HG03064 (cell line): Measurements from ENCODE around the gene CHCHD5.

Experiments
- ATAC-seq: cut with Tn5 transposase; IDR thresholded peaks from one replicate; pipeline ENCODE4 v1.9.1; 2021; ENCODE audit warnings: low read depth; ENCODE audit not compliant: unreplicated experiment

Gene CHCHD5

DNA sequence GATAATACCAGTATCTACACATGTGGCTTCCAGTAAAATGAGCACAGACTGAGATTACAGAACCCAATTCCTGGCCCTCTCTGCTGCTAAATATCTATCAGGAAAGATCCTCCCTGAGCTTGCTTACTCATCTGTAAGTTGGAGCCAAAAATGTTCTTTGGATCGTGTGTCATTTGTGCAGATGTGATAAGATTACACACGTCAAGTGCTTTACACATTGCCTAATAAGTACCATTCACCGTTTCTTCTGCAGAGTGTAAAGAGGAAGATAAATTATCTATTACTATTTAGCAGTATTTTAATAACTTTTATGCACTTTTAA, 38.1 kb downstream of the CHCHD5 start:
- ATAC-seq: no peak

- peak; percentile 86 for ATAC-seq
Measured at GRCh38 chr2:112623913-112624777, 39.7 kb downstream of the CHCHD5 start.

DNA sequence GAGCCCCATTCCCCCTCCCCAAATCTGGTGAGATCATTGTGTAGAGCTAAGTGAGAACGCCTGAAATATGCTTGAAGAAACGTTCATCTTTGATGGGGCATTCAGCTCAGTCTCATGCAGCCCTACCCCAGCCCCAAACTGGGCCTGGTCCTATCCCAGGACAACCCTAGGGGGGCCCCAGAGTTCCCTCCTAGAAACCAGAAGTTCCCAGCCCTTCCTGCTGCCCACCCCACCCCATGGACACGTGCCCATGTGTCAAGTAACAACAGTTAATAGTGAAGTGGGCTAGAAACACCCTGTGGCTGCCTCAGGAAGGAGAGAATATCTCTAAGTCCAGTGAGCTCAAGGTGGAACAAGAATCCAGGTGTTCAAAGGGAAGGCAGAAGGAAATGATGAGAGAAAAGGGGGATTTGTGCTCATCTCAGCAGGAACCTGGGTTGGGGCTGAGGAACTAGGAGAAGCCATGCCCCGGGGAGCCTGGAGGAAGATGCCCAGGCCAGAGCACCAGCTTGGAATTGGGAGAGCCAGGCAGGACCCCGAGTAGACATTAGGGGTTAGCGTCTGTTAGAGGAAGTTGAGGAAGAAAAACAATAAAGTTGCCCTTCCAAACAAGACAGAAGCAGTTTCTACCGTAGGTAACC, 41.2 kb downstream of the CHCHD5 start:
- no peak for ATAC-seq

DNA sequence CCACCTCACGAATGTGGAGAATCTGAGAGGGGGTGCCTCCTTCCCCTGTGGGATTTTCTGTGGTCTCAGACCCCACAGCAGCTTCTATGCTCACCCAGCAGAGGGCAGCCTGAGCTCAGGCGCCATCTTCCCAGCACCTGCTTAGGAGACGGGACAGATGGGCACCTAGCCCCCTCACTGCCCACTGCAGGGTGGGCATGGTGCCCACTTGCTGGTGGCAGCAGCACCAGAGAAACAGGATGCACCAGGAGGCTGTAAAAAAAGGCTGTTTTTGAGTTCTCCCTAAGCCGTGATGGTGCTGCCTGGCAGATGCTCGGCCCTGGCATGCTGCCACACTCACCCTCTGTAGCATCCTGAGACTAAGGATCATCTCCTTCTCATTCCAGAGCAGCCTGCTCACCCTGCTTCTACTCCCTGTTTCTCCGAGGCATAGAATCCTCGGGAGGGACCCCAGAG, 42.2 kb downstream of the CHCHD5 start:
- no peak for ATAC-seq

DNA sequence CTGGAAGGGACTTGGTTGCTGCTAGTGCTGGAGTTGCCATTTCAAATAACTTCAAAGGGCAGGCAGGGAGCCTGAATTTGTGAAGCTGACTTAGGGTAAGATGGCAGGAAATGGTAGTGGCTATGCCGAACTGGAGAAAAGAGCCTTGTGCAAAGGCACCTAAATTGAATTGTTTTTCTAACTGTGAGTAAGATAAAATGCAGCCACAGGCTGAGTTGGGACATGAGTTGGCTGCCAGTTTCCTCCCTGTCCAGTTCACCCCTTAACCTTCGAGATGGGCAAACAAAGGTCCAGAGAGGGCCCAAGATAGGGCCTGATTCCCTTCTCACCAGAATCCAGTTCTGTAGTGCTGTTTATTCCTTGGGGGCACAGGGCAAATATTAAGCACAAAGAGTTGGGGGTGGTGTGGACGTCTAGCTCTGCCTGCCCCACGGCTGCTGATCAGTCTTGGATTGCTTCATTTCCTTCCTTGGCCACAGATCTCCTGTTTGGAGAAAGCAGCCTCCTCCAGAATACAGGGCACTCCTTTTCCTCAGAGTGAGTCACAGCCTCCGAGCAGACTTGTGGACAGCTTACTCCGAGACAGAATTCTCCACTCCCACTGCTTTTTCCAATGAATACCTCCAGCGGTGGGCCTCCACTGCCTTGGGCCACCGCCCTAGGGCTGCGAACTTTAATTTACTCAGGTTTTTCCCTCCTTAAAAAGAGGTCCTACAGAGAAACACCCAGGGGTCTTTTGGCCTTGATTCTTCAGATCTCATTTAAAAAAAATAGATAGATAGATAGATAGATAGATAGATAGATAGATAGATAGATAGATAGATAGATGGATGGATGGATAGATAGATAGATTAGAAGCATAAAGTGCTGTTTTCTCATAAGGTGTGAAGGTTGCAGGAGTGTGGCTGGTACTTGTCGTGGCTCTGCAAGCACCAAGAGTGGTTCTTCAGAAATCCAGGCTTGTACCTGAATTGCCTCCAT, 42.9 kb downstream of the CHCHD5 start:
- no peak for ATAC-seq

DNA sequence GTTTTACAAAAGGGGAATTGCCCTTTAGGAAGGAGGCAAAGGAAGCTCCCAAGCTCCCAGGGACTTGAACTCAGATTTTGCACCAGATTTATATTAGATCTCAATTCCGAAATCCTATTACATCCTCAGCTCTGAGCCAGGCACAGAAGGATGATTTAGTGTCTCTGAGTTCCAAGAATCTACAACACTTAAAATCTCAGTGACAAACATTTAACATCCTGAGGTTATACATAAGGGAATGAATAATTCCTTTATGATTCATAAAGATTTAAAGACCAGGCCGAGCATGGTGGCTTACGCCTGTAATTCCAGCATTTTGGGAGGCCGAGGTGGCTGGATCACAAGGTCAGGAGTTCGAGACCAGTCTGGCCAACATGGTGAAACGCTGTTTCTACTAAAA, 44.8 kb downstream of the CHCHD5 start:
- ATAC-seq: no peak

DNA sequence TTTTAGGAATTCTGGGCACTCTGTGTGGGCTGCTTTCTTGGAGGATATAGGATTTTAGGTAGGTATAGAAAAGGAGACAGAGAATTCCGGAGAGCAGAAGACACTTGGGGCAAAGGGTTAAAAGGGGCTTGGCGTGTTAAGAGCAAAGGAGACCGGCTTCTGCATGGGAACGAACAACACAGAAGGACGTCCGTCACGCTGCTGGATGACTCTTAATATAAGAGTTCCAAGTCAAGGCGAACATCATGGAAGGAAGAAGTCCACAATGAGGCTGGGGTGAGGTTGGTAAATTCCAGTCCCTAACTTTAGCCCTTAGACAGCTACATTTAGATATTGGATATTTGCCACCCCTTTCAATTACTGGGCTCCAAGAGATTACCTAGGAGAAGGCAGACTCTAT, 45.4 kb downstream of the CHCHD5 start:
- ATAC-seq: no peak

- ATAC-seq: no peak
Measured at GRCh38 chr2:112630268-112630667, 45.9 kb downstream of the CHCHD5 start.

DNA sequence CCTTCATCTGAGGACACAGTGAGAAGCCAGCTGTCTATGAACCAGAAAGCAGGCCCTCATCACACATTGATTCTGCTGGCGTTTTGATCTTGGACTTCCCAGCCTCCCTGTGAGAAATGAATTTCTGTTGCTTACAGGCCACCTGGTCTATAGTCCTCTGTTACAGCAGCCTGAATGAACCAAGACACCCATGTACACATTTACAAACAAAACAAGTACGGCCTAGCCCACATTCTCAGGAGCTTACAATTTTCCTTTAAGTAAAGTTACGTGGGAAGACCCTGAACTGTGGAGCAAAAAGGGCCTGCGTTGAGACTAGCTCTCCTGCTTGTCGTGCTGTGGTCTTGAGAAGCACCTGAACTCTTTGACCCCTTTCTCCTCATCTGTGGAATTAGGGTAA, 49.3 kb downstream of the CHCHD5 start:
- no peak for ATAC-seq

- ATAC-seq: no peak
Measured at GRCh38 chr2:112634153-112634873, 49.9 kb downstream of the CHCHD5 start.

DNA sequence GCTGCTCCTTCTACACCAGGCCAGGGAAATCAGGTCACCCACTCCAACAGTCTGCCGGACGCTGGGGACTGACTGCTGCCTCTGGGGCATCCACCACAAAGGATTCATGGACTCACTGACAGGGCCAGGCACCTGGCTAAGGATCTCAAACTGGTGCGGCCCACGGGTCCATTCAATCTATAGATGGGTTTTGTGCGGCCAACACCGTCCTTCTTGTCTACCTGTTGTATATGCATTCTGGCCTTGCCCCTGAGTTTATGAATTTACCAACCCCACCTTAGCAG, 50.4 kb downstream of the CHCHD5 start:
- ATAC-seq: no peak

GRCh38 chr2:112636605-112637288, 52.3 kb downstream of the CHCHD5 start:
- peak; percentile 73 for ATAC-seq

DNA sequence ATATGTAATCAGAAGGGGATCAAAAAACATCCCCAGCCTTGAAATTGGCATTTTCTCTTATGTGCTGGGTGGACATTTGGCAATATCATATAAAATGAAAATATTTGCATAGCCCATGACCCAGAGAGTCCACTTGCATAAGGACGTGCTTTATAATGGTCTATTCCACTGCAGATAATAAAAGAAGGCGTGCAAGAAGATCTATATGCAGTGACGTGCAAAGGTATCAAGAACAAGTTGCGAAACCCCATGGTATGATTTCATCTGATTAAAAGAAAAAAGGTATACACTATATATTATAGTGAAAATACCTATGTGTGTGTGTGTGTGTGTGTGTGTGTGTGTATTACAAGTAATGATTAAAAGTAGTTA, 52.9 kb downstream of the CHCHD5 start:
- no peak for ATAC-seq
